ENCODE measurements around the gene ZNF45.
"Not testable (repeated sequence)": the region's sequence is repeated elsewhere in the genome, so short reads cannot be mapped to it uniquely, and the experiment has no call there.

The ZNF45 gene

DNA sequence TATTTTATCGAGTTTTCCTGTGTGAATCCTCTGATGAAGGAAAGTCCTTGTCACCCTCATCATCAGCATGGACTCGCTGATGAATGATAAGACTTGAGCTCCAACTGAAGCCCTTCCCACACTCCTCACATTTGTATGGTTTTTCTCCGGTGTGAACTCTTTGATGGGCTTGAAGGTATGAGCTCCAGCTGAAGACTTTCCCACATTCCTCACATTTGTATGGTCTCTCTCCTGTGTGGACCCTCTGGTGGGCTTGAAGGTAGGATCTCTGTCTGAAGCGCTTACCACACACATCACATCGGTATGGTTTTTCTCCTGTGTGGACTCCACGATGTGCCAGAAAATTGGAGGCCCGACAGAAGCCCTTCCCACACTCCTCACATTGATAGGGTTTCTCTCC, 21.7 kb downstream of the ZNF45 start:
- no peak for DNase-seq (ENCODE audit: low spot score)

DNA sequence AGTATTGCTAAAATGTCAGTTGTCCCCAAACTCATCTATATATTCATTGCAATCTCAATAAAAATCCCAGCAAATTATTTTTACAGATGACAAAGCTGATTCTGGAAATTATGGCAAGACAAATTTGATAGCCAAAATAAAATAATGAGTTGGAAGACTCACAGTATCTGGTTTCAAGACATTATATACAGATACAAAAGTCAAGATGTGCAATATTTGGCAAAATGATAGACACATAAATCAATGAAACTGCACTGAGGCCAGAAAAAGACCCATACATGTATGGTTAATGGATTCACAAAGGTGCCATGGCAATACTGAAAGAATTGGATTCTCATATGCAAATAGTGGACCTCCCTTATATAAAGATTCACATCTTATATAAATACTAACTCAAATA, 24.2 kb downstream of the ZNF45 start:
- DNase-seq (ENCODE audit: low spot score) = no peak

DNA sequence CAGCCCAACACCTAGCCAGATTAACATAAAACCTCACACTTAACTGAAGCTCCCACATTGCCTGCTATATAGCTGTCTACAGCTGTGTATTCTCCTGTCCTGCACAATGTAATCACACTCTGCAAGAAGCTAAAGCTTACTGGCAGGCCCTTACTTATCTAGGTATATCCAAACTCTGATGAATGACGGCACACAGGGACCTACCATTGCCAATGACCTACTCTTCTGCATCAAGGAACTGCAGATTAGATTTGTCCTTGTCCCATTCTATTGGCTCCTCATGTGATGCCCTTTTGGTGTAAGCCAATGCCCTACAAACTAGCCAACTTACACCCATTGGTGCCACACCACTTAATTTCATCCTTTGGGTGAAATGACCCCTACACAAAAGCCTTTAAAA, 26.4 kb downstream of the ZNF45 start:
- no peak for DNase-seq (ENCODE audit: low spot score)

DNA sequence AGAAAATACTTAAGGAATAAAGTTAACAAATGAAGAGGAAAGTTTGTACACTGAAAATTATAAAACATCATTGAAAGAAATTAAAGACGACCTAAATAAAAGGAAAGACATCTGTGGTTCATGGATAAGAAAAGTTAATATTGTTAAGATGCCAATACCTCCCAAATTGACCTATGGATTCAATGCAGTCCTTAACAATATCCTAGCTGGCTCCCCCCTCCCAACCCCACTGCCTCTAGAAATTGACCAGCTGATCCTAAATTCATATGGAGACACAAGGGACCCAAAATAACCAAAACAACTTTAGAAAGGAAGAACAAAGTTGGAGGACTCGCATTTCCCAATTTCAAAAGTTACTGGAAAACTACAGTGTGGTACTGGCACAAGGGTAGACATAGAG, 28.3 kb downstream of the ZNF45 start:
- DNase-seq (ENCODE audit: low spot score) = no peak

DNA sequence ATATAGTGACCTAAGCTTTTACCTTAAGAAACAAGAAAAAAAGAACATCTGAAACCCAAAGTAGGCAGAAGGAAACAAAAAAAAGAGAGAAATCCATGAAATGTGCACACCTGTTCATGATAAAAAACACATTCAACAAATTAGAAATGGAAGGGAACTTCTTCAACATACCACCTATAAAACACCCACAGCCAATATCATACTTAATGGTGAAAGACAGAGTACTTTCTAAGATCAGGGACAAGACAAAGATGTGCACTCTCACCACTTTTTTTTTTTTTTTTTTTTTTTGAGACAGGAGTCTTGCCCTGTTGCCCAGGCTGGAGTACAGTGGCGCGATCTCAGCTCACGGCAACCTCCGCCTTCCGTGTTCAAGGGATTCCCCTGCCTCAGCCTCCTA, 29.2 kb downstream of the ZNF45 start:
- no peak for DNase-seq (ENCODE audit: low spot score)

DNA sequence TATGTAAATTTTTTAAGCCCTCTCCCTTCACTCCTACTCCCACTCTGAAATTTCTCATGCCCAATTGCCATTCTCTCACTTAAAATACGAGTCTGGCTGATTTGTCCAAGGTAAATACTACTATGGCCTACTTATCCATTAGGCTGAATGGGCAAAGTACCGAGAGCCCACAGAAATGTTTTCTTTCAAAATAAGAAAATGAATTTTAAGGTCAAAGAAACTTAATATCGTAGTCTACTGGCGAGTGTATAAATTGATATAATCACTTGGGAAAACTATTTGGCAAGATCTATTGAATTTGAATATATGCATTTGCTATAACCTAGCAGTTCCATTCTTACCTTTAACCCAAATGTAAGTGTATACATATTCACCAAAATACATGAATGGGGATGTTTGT, 32.7 kb downstream of the ZNF45 start:
- no peak for DNase-seq (ENCODE audit: low spot score)

DNA sequence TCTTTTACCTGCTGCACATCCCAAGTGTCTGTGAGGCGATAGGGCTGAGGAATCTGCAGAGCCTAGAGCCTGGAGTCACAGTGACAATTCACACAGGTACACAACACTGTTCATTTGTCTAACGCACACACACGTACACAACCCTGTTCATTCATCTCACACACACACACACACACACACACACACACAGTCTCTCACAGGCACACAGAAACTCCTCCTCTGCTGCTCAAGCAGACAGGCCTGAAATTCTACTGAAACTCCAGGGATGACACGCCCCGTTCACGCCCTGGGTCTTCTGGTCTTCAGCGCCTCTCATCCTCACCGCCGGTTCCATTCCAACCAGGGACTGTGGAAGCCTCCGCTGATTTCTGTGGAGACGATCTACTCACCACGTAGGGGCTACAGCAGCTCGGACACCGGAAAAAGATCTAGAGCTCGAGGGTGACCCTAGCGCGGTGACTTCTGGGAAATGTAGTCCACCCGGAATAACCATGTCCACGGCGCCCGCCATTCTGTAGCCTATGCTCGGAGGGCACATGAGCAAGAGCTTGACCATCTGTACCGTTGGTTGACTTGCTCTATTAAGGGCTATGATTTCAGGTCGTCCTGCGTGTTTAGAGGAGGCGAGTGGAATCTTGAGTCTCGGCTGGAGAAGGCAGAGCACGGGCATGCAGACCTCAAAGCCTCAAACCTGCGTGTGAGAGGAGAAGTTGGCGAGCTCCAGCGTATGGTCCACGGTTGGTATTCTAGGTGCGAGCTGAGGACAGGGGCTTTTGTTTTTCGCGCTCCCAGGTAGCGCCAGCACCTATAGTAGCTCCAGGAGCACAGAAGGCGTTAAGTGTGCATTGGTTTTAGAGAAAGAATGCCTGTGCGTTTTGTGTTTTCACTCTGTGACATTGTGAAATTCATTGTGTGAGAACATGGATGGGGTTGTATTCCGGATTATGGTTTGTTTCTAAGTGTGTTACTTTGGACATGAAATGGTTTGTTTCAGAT, 33.4 kb downstream of the ZNF45 start:
- peak; percentile 86 for DNase-seq (ENCODE audit: low spot score)

DNA sequence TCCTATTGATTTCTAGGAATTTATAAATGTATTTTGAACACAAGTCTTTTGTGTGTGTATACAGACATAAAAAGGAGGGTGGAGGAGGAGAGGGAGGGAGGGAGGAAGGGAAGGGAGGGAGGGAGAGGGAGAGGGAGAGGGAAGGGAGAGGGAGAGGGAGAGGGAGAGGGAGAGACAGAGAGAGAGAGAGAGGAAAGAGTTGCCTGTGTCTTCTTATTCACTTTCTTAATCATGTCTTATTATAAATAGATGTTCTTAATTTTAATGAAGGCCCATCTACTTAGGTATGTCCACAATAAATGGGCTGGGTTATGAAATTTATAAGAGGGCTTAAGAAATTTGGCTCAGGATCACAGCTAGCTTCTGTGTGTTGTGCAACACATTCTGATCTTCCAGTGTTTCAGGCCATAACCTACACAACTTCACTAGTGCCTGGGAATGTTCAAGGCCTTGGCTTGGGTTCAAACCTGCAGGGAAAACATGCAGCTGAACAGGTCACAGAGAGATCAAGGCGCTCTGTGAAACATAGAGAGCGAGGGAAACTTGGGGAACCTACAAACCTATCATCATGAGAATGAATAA, 39.3 kb downstream of the ZNF45 start:
- DNase-seq (ENCODE audit: low spot score) = no peak

DNA sequence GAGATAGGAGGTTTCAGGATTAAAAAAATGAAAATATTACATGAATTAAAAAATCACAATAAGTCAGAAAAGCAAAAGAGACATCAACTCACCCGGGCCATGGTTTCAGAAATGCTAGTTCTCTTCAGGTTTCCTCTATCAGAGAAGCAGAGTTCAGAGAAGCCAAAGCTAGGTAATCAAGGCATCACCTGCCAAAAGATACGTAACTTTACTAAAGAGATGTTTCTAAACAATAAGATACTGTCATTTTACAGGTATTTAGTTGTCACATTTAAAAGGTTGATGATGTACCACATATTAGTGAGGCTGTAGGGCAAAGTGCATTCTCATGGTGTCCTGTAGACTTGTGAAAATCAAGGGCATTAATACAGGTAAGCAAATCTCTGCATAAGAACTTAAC, 51.2 kb downstream of the ZNF45 start, which contains the start of gene ZNF404:
TSS of gene ZNF404 (minus strand) at position 101 of the 400 bp plus-strand sequence.
- no peak for DNase-seq (ENCODE audit: low spot score)

DNA sequence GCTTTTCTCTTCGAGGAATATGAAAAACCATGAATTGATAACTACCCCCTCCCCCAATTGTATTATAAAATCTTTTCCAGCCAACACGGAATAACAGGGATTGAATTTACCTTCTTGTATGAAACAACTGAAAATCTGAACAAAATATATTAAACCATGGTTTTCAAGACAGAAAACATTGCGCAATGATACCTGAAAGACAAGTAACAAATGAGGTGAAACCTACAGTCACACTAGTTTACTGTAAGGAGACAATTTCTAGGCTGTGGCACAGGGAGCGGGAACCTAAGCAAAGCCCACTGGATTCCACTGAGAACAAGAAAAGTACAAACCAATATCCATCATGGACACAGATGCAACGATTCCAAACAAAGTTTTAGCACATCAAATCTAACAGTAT, 54.6 kb downstream of the ZNF45 start:
- no peak for DNase-seq (ENCODE audit: low spot score)

DNA sequence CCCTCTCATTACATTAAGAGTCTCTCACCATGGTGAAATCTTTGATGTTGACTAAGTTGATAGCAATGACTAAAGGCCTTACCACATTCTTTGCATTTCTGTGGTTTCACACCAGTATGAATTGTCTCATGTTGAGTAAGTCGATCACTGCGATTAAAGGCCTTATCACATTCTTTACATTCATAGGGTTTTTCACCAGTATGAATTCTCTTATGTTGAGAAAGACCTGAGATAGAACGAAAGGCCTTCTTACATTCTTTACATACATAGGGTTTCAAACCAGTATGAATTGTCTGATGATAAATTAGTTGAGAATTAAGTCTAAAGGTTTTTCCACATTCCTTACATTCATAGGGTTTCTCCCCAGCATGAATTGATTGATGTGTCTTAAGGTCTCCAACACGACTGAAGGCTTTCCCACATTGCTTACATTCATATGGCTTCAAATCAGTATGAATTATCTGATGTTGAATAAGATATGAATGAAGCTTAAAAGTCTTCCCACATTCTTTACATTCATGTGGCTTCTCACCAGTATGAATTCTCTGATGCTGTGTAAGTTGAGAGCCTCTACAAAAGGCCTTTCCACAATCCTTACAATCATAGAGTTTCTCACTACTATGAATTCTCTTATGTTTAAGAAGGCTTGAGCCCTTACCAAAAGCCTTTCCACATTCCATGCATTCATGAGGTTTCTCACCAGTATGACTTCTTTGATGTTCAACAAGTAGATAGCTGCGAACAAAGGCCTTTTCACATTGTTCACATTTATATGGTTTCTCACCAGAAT, 62.3 kb downstream of the ZNF45 start:
- DNase-seq (ENCODE audit: low spot score) = no peak

DNA sequence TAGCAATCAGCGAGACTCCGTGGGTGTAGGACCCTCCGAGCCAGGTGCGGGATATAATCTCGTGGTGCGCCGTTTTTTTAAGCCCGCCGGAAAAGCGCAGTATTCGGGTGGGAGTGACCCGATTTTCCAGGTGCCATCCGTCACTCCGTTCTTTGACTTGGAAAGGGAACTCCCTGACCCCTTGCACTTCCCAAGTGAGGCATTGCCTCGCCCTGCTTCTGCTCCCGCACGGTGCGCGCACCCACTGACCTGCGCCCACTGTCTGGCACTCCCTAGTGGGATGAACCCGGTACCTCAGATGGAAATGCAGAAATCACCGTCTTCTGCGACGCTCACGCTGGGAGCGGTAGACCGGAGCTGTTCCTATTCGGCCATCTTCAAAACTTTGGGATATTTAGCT, 68.2 kb downstream of the ZNF45 start:
- not testable (repeated sequence) for DNase-seq (ENCODE audit: low spot score)
